ENCODE measurements around the gene RAB20. TPM values are rescaled to one million over a fixed set of nuclear protein-coding genes. Genes with fewer than 3 reads are reported as not detected.
"Not testable (repeated sequence)": the region's sequence is repeated elsewhere in the genome, so short reads cannot be mapped to it uniquely, and the experiment has no call there.

The RAB20 gene
- total RNA-seq, 1 experiment from 2014 or later: 7.2 TPM

- DNase-seq (ENCODE audit: low read depth): no peak
Observed at GRCh38 chr13:110509971-110510786, 51.3 kb downstream of the RAB20 start.

DNA sequence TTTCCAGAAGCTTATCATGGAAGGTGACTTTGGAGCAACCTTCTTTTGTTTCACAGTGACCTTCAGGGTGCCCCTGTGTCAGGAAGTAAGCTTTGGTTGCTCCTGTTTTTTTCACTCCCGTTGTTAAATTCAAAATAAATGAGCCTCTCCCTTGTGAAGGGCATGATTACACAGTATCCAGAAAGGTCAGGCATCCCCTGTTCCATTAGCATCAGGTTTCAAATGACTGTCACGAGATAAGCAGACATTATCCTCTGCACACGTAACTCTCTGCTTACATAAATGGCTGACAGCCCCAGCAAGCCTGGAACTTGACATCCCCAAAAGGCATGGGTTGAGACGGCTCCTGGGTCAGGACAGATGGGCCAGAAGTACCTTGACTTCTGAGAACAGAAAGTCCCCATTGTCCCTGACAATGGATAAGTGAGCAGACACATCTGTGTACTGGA is 52.0 kb downstream of the RAB20 start:
- no peak for DNase-seq (ENCODE audit: low read depth)

DNA sequence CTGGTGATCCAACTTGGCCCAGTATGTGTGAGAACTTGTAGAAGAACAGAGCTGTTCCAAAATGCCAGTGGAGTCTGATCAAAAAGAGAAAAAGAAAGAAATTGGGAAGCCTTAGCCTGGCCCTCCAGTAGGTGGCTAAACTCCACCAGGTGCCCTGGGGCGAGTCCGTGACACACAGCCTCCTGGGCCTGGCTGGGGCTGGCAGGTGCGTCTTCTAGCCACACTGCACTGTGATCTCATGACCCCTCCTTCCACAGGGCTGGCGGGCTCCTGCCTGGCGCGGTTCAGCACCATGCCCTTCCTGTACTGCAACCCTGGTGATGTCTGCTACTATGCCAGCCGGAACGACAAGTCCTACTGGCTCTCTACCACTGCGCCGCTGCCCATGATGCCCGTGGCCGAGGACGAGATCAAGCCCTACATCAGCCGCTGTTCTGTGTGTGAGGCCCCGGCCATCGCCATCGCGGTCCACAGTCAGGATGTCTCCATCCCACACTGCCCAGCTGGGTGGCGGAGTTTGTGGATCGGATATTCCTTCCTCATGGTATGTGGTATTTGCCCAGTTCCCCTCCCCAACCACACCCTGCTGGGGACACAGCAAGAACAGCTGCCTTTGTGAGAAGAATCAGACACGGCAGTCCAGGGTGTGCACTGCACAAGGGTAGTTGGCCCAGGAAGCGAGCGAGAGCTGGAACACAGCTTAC is 53.7 kb downstream of the RAB20 start:
- DNase-seq (ENCODE audit: low read depth): no peak

DNA sequence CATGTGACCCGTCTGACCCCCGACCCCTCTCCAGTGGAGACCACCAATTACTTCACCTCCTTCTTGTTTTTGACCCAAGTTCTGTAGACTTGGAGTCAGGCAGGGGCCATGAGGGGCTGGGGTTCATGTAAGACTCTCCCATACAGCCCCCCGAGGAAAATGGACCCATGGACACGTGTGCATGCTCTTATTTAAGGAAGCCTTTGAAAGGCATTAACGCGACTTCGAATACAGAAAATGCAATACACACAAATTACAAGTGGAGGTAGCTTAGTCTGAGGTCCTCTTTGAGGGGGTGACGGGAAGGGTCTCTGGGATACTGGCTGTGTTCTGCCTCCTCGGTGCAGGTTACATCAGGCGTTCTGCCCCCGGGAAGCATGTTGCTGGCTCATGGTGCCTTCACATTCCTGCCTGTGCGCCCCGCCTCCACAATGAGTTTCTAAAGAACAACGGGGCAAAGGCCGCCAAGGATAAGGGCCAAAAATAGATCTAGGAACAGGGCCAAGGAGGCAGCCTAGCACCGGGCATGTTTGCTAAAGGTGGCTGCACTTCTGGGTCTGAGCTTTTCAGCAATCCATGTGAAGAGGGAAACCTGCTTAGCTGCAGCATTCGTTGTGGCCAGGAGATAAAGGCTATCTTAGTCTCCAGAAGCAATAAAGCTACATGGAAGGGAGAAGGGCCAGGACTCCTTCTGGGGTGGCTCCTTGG is 54.5 kb downstream of the RAB20 start:
- no peak for DNase-seq (ENCODE audit: low read depth)

DNA sequence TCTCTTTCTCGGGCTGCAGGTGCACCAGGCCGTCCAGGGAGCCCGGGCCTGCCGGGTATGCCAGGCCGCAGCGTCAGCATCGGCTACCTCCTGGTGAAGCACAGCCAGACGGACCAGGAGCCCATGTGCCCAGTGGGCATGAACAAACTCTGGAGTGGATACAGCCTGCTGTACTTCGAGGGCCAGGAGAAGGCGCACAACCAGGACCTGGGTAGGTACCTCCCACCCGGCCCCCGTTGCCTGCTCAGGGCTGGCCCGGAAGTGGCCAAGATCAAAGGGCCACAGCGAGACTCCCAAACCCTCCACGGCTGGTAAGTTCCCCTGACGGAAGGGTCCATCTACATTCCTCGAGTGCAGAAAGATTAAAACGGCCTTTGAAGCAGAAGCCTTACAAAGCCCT is 55.1 kb downstream of the RAB20 start:
- no peak for DNase-seq (ENCODE audit: low read depth)

DNA sequence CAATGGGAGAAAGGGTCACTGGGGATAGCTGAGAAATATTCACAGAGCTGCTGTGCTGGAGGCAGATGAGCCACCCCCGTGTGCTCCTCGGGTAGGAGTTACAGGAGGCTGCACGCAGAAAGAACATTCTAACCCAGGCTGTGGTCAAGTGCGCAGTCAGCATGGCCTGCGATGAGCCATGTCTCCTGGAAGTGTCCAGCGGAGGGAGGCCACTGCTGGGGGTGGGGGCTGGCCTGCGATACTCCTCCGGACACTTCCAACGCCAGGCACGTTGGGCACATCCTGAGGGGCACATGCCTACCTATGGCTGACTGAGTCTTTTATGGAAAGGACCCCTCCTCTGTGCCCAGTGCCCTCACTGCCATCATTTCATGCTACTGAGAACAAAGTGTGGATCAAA is 55.9 kb downstream of the RAB20 start:
- no peak for DNase-seq (ENCODE audit: low read depth)

- DNase-seq (ENCODE audit: low read depth): no peak
Observed at GRCh38 chr13:110503979-110504499, 57.5 kb downstream of the RAB20 start.

DNA sequence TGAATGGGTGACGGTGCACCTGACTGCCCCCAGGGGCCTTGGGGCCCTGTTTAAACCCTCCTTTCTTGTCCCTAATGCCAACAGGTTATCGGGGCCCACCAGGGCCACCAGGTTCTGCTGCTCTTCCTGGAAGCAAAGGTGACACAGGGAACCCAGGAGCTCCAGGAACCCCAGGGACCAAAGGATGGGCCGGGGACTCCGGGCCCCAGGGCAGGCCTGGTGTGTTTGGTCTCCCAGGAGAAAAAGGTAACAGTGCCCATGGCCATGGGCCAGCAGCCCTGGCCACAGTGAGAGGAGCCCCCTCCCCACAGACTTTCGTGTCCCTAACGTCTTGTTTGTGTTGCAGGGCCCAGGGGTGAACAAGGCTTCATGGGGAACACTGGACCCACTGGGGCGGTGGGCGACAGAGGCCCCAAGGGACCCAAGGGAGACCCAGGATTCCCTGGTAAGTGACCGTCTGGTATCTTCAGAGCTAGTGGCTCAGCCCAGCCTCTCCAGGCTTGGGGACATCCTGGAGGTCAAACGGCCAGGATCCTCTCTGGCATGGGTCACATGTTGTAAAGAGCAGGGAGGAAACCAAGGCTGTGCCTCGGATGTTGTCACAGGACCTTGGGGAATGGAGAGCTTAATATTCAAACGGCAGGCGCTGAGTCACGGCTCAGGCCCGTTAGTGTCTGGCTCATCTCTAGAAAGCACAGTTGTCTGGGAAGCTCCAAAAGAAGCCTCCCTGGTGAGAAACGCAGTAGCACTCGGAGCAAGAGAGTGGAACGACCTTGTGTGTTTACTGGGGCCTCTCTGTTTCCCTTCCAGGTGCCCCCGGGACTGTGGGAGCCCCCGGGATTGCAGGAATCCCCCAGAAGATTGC is 58.3 kb downstream of the RAB20 start:
- DNase-seq (ENCODE audit: low read depth): no peak

DNA sequence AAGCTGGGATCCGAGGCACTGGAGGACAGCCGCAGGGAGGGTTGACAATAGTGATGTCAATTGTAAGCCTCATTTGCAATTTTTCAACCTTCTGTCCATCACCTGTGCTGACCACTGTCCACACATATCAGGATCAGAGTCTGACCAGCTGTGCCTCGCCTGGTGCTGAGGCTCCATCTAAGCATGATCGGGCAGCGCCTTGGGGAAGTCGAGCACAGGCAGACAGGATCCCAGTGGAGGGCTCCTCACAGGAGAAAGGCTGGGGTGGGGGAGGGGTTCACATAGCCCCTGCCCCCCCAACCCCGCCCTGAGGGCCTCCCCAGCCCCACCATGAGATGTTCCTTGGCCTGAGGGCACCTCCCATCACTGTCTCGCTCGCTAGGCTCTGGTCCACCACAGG is 60.3 kb downstream of the RAB20 start:
- no peak for DNase-seq (ENCODE audit: low read depth)

- no peak for DNase-seq (ENCODE audit: low read depth)
Observed at GRCh38 chr13:110500341-110500740, 61.2 kb downstream of the RAB20 start.

DNA sequence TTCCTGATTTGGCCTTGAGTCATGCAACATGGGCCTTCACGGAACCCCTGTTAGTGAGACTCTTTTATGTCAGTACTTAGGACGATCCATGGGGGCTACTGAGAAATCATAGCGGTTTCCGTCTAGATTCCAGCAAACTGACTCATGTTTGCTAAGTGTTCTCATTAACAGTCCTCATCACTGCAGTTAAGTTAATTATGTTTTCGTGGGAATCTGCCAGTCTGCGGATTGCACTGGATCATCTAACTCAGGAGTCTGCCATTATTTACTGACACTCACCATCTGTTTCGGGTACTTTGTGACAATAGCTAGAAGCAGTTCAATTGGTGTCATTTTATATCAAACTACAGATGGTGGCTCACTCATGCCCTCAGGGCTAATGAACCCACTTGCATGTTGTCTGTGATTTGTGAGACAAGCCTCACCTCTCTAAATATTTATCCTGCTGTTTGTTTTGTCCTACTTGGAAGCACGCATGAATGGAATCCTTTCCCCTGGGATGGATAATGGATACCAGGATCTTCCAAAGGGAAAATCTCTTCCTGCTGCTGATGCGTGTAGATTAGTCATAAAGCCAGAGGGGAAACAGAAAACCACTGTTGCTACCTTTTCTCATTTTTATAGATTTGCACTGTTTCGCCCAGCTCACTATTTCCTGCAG is 61.8 kb downstream of the RAB20 start:
- peak; percentile 88 for DNase-seq (ENCODE audit: low read depth)

DNA sequence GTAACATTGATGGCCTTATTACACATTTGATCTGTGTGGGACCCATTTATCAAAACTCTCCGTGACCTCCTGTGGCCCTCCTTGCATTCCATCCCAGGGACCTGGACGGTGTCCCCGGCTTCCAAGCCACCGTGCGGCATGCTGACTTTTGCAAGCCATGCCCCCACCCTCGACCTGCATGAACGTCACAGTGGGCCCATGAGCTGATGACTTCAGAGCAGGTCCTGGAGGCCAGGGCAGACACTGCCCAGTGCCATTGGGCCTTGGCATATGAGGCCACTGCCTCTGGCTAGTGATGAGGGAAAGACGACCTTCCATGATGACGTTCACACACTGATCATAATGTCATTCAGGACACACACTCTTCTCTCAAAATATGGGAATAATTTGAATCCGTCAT is 62.8 kb downstream of the RAB20 start:
- DNase-seq (ENCODE audit: low read depth): no peak

- no peak for DNase-seq (ENCODE audit: low read depth)
Observed at GRCh38 chr13:110498327-110498726, 63.2 kb downstream of the RAB20 start.

- not testable (repeated sequence) for DNase-seq (ENCODE audit: low read depth)
Observed at GRCh38 chr13:110497896-110498295, 63.6 kb downstream of the RAB20 start.

DNA sequence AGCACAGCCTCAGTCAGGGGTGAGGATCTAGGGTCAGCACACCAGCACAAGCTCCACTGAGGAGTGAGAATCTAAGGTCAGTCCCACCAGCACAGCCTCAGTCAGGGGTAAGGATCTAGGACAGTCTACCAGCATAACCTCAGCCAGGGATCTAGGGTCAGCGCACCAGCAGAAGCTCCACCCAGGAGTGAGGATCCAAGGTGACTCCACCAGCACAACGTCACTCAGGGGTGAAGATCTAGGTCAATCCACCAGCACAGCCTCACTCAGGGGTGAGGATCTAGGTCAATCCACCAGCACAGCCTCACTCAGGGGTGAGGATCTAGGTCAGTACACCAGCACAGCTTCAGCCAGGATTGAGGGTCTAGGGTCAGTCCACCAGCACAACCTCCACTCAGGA is 64.5 kb downstream of the RAB20 start:
- no peak for DNase-seq (ENCODE audit: low read depth)

GRCh38 chr13:110496281-110496680 is 65.2 kb downstream of the RAB20 start:
- no peak for DNase-seq (ENCODE audit: low read depth)

- DNase-seq (ENCODE audit: low read depth): no peak
Observed at GRCh38 chr13:110495881-110496280, 65.6 kb downstream of the RAB20 start.

DNA sequence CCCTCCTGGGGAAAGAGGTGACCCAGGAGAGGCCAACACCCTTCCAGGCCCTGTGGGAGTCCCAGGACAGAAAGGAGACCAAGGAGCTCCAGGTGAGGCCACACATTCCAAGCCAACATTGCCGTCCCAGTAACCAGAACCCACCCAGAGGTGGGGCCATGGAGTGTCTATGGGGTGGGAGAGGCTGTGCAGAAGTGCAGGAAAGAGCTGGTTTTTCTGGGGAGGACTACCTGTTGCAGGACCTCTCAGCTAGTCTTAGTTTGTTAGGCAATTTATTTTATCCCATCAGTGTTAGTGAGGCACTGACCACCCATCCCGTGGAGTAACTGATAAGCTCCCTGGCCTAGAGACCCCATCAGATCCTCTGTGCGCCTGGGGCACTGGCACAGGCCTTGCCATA is 66.1 kb downstream of the RAB20 start:
- no peak for DNase-seq (ENCODE audit: low read depth)

GRCh38 chr13:110493613-110494012 is 67.9 kb downstream of the RAB20 start:
- DNase-seq (ENCODE audit: low read depth): no peak

DNA sequence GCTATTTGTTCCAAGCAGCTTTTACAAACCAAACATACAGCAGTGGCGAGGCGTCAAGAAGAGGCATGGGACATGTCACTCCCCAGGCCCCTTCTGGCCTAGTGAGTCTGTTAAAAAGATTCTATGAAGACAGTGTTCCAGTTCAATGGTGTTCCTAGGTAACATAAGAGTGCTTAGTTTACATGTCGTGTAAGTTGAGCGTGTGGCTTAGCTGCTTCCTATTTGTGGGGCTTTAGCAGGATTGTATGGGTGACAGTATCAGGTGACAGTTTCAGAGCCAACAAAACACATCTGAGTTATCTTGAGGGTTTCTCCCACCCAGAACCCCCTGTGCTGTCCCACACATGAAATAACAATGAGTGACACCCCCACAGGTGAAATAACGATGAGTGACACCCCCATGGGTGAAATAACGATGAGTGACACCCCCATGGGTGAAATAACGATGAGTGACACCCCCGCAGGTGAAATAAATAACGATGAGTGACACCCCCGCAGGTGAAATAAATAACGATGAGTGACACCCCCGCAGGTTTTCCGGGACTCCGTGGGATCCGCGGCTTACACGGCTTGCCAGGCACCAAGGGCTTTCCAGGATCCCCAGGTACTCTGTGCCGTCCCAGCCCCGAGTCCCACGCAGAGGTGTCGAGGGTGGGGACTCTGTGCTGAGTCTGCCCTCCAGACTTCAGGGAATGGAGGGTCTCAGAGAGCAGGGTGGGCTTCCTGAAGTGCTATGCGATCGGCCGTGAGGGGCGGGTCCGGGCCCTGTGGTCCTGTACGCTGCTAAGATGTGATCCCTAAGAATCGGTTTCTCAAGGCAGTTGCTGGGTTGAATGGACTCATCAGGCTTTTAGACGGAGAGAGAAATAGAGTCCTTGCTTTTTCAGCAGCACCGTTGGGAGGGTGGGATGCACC is 68.6 kb downstream of the RAB20 start:
- DNase-seq (ENCODE audit: low read depth): no peak
